Gastroesophageal sphincter (tissue), 4 donors: Measurements from ENCODE around the gene CACNA1C. TPM values are rescaled to one million over a fixed set of nuclear protein-coding genes. Genes with fewer than 3 reads are reported as not detected.
A peak's percentile ranks its signal among the peaks of the same experiment; 100 is the strongest.

ENCODE experiments used
- ATAC-seq: fragments of 150-250 bp; one replicate; pipeline ENCODE4 v1.9.1; 2016; ENCODE audit warnings: mild to moderate bottlenecking, moderate library complexity
- H3K27ac ChIP-seq, 4 donors: fragments of 200-600 bp; sonication (generic) in 3 of 4; 1 replicate in 3 of 4; 2 replicates in 1 of 4; pipeline ENCODE4 v1.5.1; 2016 to 2019
- H3K27me3 ChIP-seq: fragments of 200-600 bp; sonication (generic); one replicate; pipeline ENCODE4 v1.5.1; 2019
- H3K36me3 ChIP-seq, 2 donors: fragments of 200-600 bp; sonication (generic); one replicate each; pipeline ENCODE4 v1.5.1; 2019; ENCODE audit warnings: control low read depth in 1 of 2
- H3K4me1 ChIP-seq, 3 donors: fragments of 200-600 bp; sonication (generic); 1 replicate in 2 of 3; 2 replicates in 1 of 3; pipeline ENCODE4 v1.5.1; 2016 to 2019; ENCODE audit warnings: control low read depth in 2 of 3
- H3K4me3 ChIP-seq, 2 donors: fragments of 200-600 bp; sonication (generic); one replicate each; pipeline ENCODE4 v1.5.1; 2019; ENCODE audit warnings: mild to moderate bottlenecking in 1 of 2, moderate library complexity in 1 of 2
- H3K9me3 ChIP-seq, 3 donors: fragments of 200-600 bp; sonication (generic); one replicate each; pipeline ENCODE4 v1.5.1; 2017 to 2019; ENCODE audit warnings: control low read depth in 2 of 3
- CTCF ChIP-seq, 4 experiments: fragments of 200-600 bp in 2 of 4; fragments of 450-650 bp in 2 of 4; sonication (generic) in 1 of 4; IDR thresholded peaks; one replicate each; pipeline ENCODE4 v1.5.1; 2017 to 2019; ENCODE audit warnings: antibody characterized with exemption in 4 of 4, mild to moderate bottlenecking in 2 of 4, moderate library complexity in 2 of 4
- EP300 ChIP-seq: sonication (generic); formaldehyde crosslinking; IDR thresholded peaks from one replicate; pipeline ENCODE4 v1.6.1; 2017; ENCODE audit warnings: antibody characterized with exemption, mild to moderate bottlenecking
- POLR2A ChIP-seq, 2 donors: fragments of 450-650 bp; IDR thresholded peaks; one replicate each; pipeline ENCODE4 v1.6.1; 2017; ENCODE audit warnings: antibody characterized with exemption in 2 of 2, mild to moderate bottlenecking in 2 of 2, moderate library complexity in 1 of 2
- POLR2AphosphoS5 ChIP-seq: sonication (generic); formaldehyde crosslinking; IDR thresholded peaks from one replicate; pipeline ENCODE4 v1.6.1; 2017; ENCODE audit warnings: antibody characterized with exemption
- WGBS, 2 donors: methylation state at CpG; one replicate each; pipeline ENCODE4 v1.1.5; 2018; ENCODE audit warnings: low coverage in 1 of 2; 5-methylcytosine and 5-hydroxymethylcytosine counted together
- total RNA-seq, 4 donors: library from RNA; depleted of rRNA; stranded (reverse); fragments of >200 nt; gene quantifications; one replicate each; pipeline ENCODE4 v1.1.0, GENCODE V29; 2016

The CACNA1C gene
- total RNA-seq, 4 donors from 2014 or later, result 22.9 to 96.2 (median 41.4) TPM

GRCh38 chr12:2198005-2198501 lies 145.3 kb downstream of the CACNA1C start:
- Histone ChIP-seq H3K4me1 (peaks cover 3 to 49% (median 4%) of the 10 kb centered on the region in 3 donors), H3K27ac (peak overlapping the region; percentile 16 to 77 (median 75)), H3K9me3 (no peaks in the 10 kb centered on the region), H3K4me3 (no peak overlapping the region), H3K36me3 (peaks cover 0 to under 1% of the 10 kb centered on the region in 2 donors), H3K27me3 (no peaks in the 10 kb centered on the region)
- WGBS, 2 donors, result 7 to 30% methylated on average over 2 to 7 of the region's 18 CpGs
- peak; percentile 82 for ATAC-seq
- no peak for TF ChIP-seq EP300
- no peak for TF ChIP-seq POLR2AphosphoS5
- TF ChIP-seq CTCF (IDR thresholded peaks at IDR 0.05), result no peak
- no peak for TF ChIP-seq POLR2A (IDR thresholded peaks at IDR 0.05)

GRCh38 chr12:2198542-2198941 lies 145.8 kb downstream of the CACNA1C start:
- no peaks in the 10 kb centered on the region for H3K36me3 ChIP-seq
- H3K9me3 ChIP-seq, result no peaks in the 10 kb centered on the region
- no peaks in the 10 kb centered on the region for H3K27me3 ChIP-seq
- WGBS, 2 donors, result 56 to 64% methylated on average over 5 of the region's 5 CpGs
- no peak for TF ChIP-seq POLR2A (IDR thresholded peaks at IDR 0.05)
- TF ChIP-seq CTCF (IDR thresholded peaks at IDR 0.05), result no peak
- TF ChIP-seq EP300, result no peak
- TF ChIP-seq POLR2AphosphoS5, result no peak
- H3K4me3 ChIP-seq, result no peak overlapping the region
- H3K27ac ChIP-seq, result peak overlapping the region; percentile 16 to 77 (median 75)
- peaks cover 3 to 48% (median 4%) of the 10 kb centered on the region in 3 donors for H3K4me1 ChIP-seq
- ATAC-seq, result no peak

GRCh38 chr12:2205996-2206395 lies 153.2 kb downstream of the CACNA1C start:
- 43 to 56% methylated on average over 3 to 5 of the region's 7 CpGs for WGBS, 2 donors
- no peak overlapping the region for H3K4me3 ChIP-seq
- peak overlapping the region in 3 of 4 donors; percentile 41 to 47 (median 45) for H3K27ac ChIP-seq
- no peaks in the 10 kb centered on the region for H3K36me3 ChIP-seq
- ATAC-seq, result no peak
- no peaks in the 10 kb centered on the region for H3K9me3 ChIP-seq
- peaks cover 0 to 26% (median 3%) of the 10 kb centered on the region in 3 donors for H3K4me1 ChIP-seq
- no peak for TF ChIP-seq POLR2A (IDR thresholded peaks at IDR 0.05)
- TF ChIP-seq POLR2AphosphoS5, result no peak
- TF ChIP-seq EP300, result no peak
- no peak for TF ChIP-seq CTCF (IDR thresholded peaks at IDR 0.05)
- H3K27me3 ChIP-seq, result no peaks in the 10 kb centered on the region

GRCh38 chr12:2208837-2209635 lies 156.2 kb downstream of the CACNA1C start:
- H3K27me3 ChIP-seq, result no peaks in the 10 kb centered on the region
- no peaks in the 10 kb centered on the region for H3K36me3 ChIP-seq
- H3K27ac ChIP-seq, result no peak overlapping the region
- ATAC-seq, result no peak
- H3K4me3 ChIP-seq, result no peak overlapping the region
- peaks cover 0 to 43% (median 5%) of the 10 kb centered on the region in 3 donors for H3K4me1 ChIP-seq
- no peaks in the 10 kb centered on the region for H3K9me3 ChIP-seq
- TF ChIP-seq CTCF (IDR thresholded peaks at IDR 0.05), result no peak
- TF ChIP-seq POLR2A (IDR thresholded peaks at IDR 0.05), result no peak
- TF ChIP-seq POLR2AphosphoS5, result no peak
- no peak for TF ChIP-seq EP300
- WGBS, 2 donors, result 83 to 86% methylated on average over 5 to 7 of the region's 18 CpGs
